GM23248 (cell line): Measurements from ENCODE around the gene ABCC1.

Experiments
- EZH2 ChIP-seq: fragments of 200-600 bp; sonication (generic); IDR thresholded peaks from 2 replicates; pipeline ENCODE4 v1.6.1; 2018; ENCODE audit warnings: antibody characterized with exemption, mild to moderate bottlenecking; ENCODE audit not compliant: insufficient read depth, poor library complexity, severe bottlenecking
- EZH2phosphoT487 ChIP-seq: fragments of 200-600 bp; sonication (generic); IDR thresholded peaks from 2 replicates; pipeline ENCODE4 v1.6.1; 2018; ENCODE audit warnings: antibody characterized with exemption, moderate library complexity, mild to moderate bottlenecking, low read depth; ENCODE audit not compliant: insufficient read depth

GRCh38 chr16:15916323-15916722 lies 33.1 kb upstream of the ABCC1 start:
- no peak for TF ChIP-seq EZH2
- TF ChIP-seq EZH2phosphoT487: no peak
